Activated naive CD4-positive, alpha-beta T cell treated with anti-CD3 and anti-CD28 coated beads, Interleukin-2, amount 50 U/mL, for 72 hours (primary cell): ENCODE data around the gene PLPP4. TPM values are rescaled to one million over a fixed set of nuclear protein-coding genes. Genes with fewer than 3 reads are reported as not detected.
A peak's percentile ranks its signal among the peaks of the same experiment; 100 is the strongest.

Experiments used
- ATAC-seq, 2 donors: fragments of 150-1000 bp; cut with Tn5 transposase; 2 replicates each; pipeline ENCODE4 v1.10.0; 2021; ENCODE audit warnings: mild to moderate bottlenecking in 2 of 2, moderate library complexity in 2 of 2
- DNase-seq, 2 donors: peaks; one replicate each; pipeline ENCODE4 v3.0.0; 2021 to 2022; ENCODE audit warnings: low spot score in 2 of 2
- H3K27ac Mint-ChIP-seq, 2 donors: one replicate each; pipeline ENCODE4 v1.8.0; 2022; ENCODE audit warnings: mild to moderate bottlenecking in 2 of 2, mixed read lengths in 2 of 2
- H3K36me3 Mint-ChIP-seq, 2 donors: one replicate each; pipeline ENCODE4 v1.8.0; 2022; ENCODE audit warnings: mixed read lengths in 2 of 2
- H3K9me3 Mint-ChIP-seq, 2 donors: one replicate each; pipeline ENCODE4 v1.8.0; 2022; ENCODE audit warnings: mixed read lengths in 2 of 2
- total RNA-seq, 2 donors: library from RNA; stranded (reverse); gene quantifications; one replicate each; pipeline ENCODE4 v1.2.3, GENCODE V29; 2022

Gene PLPP4
- total RNA-seq, 2 donors from 2014 or later = not detected

GRCh38 chr10:120562956-120563355 lies 105.9 kb downstream of the PLPP4 start:
- DNase-seq = no peak
- no peak for ATAC-seq
- no peak overlapping the region for H3K27ac Mint-ChIP-seq
- no peaks in the 10 kb centered on the region for H3K9me3 Mint-ChIP-seq
- H3K36me3 Mint-ChIP-seq = no peaks in the 10 kb centered on the region

- DNase-seq = no peak
- Mint-ChIP-seq H3K36me3 (no peaks in the 10 kb centered on the region), H3K9me3 (peaks cover 0 to 5% of the 10 kb centered on the region in 2 donors), H3K27ac (no peak overlapping the region)
- no peak for ATAC-seq
These were observed 113.4 kb downstream of the PLPP4 start for GRCh38 chr10:120570418-120570817.

GRCh38 chr10:120571266-120571665 lies 114.2 kb downstream of the PLPP4 start:
- DNase-seq (no peak), ATAC-seq (no peak)
- no peak overlapping the region for H3K27ac Mint-ChIP-seq
- H3K9me3 Mint-ChIP-seq = peaks cover 0 to 5% of the 10 kb centered on the region in 2 donors
- H3K36me3 Mint-ChIP-seq = no peaks in the 10 kb centered on the region

GRCh38 chr10:120572307-120572706 lies 115.3 kb downstream of the PLPP4 start:
- Mint-ChIP-seq H3K9me3 (peaks cover 0 to 5% of the 10 kb centered on the region in 2 donors), H3K36me3 (no peaks in the 10 kb centered on the region)

GRCh38 chr10:120573355-120573754 lies 116.3 kb downstream of the PLPP4 start:
- peaks cover 0 to 5% of the 10 kb centered on the region in 2 donors for H3K9me3 Mint-ChIP-seq
- H3K36me3 Mint-ChIP-seq = no peaks in the 10 kb centered on the region
- DNase-seq = no peak
- H3K27ac Mint-ChIP-seq = no peak overlapping the region
- ATAC-seq = no peak

More at GRCh38 chr10:120572307-120572706, 115.3 kb downstream of the PLPP4 start:
- no peak overlapping the region for H3K27ac Mint-ChIP-seq
- DNase-seq = no peak
- no peak for ATAC-seq

- no peaks in the 10 kb centered on the region for H3K36me3 Mint-ChIP-seq
- no peak for ATAC-seq
- H3K9me3 Mint-ChIP-seq = peaks cover 0 to 5% of the 10 kb centered on the region in 2 donors
- DNase-seq = no peak
- no peak overlapping the region for H3K27ac Mint-ChIP-seq
These were observed 118.0 kb downstream of the PLPP4 start for GRCh38 chr10:120574981-120575380.

GRCh38 chr10:120575411-120575810 lies 118.4 kb downstream of the PLPP4 start:
- ATAC-seq (no peak), DNase-seq (no peak)
- H3K9me3 Mint-ChIP-seq = peaks cover 0 to 5% of the 10 kb centered on the region in 2 donors
- no peaks in the 10 kb centered on the region for H3K36me3 Mint-ChIP-seq
- H3K27ac Mint-ChIP-seq = no peak overlapping the region

- no peaks in the 10 kb centered on the region for H3K36me3 Mint-ChIP-seq
- ATAC-seq = no peak
- peaks cover 5 to 8% of the 10 kb centered on the region in 2 donors for H3K9me3 Mint-ChIP-seq
- no peak overlapping the region for H3K27ac Mint-ChIP-seq
- no peak for DNase-seq
These were observed 121.1 kb downstream of the PLPP4 start for GRCh38 chr10:120578134-120578533.

GRCh38 chr10:120578890-120579289 lies 121.9 kb downstream of the PLPP4 start:
- no peak for DNase-seq
- no peak for ATAC-seq

GRCh38 chr10:120580918-120581895 lies 124.2 kb downstream of the PLPP4 start:
- Mint-ChIP-seq H3K27ac (no peak overlapping the region), H3K36me3 (no peaks in the 10 kb centered on the region), H3K9me3 (peaks cover 0 to 8% of the 10 kb centered on the region in 2 donors)
- no peak for DNase-seq
- no peak for ATAC-seq

More at GRCh38 chr10:120578890-120579289, 121.9 kb downstream of the PLPP4 start:
- Mint-ChIP-seq H3K27ac (no peak overlapping the region), H3K9me3 (peaks cover 5 to 8% of the 10 kb centered on the region in 2 donors), H3K36me3 (no peaks in the 10 kb centered on the region)

GRCh38 chr10:120582753-120583152 lies 125.7 kb downstream of the PLPP4 start:
- Mint-ChIP-seq H3K9me3 (peaks cover 0 to 8% of the 10 kb centered on the region in 2 donors), H3K27ac (no peak overlapping the region), H3K36me3 (no peaks in the 10 kb centered on the region)
- no peak for DNase-seq
- no peak for ATAC-seq

- DNase-seq (no peak), ATAC-seq (no peak)
- Mint-ChIP-seq H3K9me3 (peaks cover 0 to 8% of the 10 kb centered on the region in 2 donors), H3K36me3 (no peaks in the 10 kb centered on the region), H3K27ac (no peak overlapping the region)
These were observed 126.5 kb downstream of the PLPP4 start for GRCh38 chr10:120583424-120584108.

- H3K36me3 Mint-ChIP-seq = no peaks in the 10 kb centered on the region
These were observed 127.8 kb downstream of the PLPP4 start for GRCh38 chr10:120584786-120585185.

GRCh38 chr10:120586471-120586872 lies 129.4 kb downstream of the PLPP4 start:
- no peak for DNase-seq
- no peak for ATAC-seq
- Mint-ChIP-seq H3K27ac (no peak overlapping the region), H3K36me3 (no peaks in the 10 kb centered on the region), H3K9me3 (peaks cover 0 to 3% of the 10 kb centered on the region in 2 donors)

More at GRCh38 chr10:120584786-120585185, 127.8 kb downstream of the PLPP4 start:
- Mint-ChIP-seq H3K9me3 (peaks cover 0 to 8% of the 10 kb centered on the region in 2 donors), H3K27ac (no peak overlapping the region)
- ATAC-seq (no peak), DNase-seq (no peak)

GRCh38 chr10:120587061-120587460 lies 130.0 kb downstream of the PLPP4 start:
- Mint-ChIP-seq H3K27ac (no peak overlapping the region), H3K36me3 (no peaks in the 10 kb centered on the region), H3K9me3 (peaks cover 0 to 2% of the 10 kb centered on the region in 2 donors)
- DNase-seq = no peak
- no peak for ATAC-seq

GRCh38 chr10:120588311-120588710 lies 131.3 kb downstream of the PLPP4 start:
- no peaks in the 10 kb centered on the region for H3K36me3 Mint-ChIP-seq
- H3K27ac Mint-ChIP-seq = no peak overlapping the region
- DNase-seq = no peak
- H3K9me3 Mint-ChIP-seq = peaks cover 0 to 4% of the 10 kb centered on the region in 2 donors
- no peak for ATAC-seq

GRCh38 chr10:120593693-120594092 lies 136.7 kb downstream of the PLPP4 start:
- ATAC-seq (no peak), DNase-seq (no peak)
- Mint-ChIP-seq H3K36me3 (no peaks in the 10 kb centered on the region), H3K27ac (peak overlapping the region in 1 of 2 donors; percentile 65), H3K9me3 (peaks cover 0 to 4% of the 10 kb centered on the region in 2 donors)
